Measurements from ENCODE around the gene IL2RA.

GRCh38 chr10:6065835-6066234 lies 3.7 kb upstream of the IL2RA start:
- TF ChIP-seq POLR2A (IDR thresholded peaks at IDR 0.05) (no peak), CTCF (IDR thresholded peaks at IDR 0.05) (no peak)
